Stimulated activated CD4-positive, alpha-beta T cell treated with anti-CD3 and anti-CD28 coated beads, Interleukin-12 subunit alpha, Interleukin-12 subunit beta, amount 100 ng/mL, for 4 hours (primary cell): ENCODE results near the gene CATSPER1.

Experiments used
- DNase-seq: peaks from one replicate; pipeline ENCODE4 v3.0.0-alpha.2; 2020

The CATSPER1 gene

GRCh38 chr11:65967329-65967934, 58.8 kb downstream of the CATSPER1 start:
- DNase-seq: no peak
